K562 (cell line): Measurements from ENCODE around the gene GMPR. TPM values are rescaled to one million over a fixed set of nuclear protein-coding genes. Genes with fewer than 3 reads are reported as not detected.

Experiments used
- BMI1 ChIP-seq: fragments of 150-350 bp; IDR thresholded peaks from 2 replicates; pipeline ENCODE4 v1.6.1; 2014; ENCODE audit warnings: low read length
- BRCA1 ChIP-seq, 2 experiments: fragments of 450-650 bp in 1 of 2; sonication (generic) in 1 of 2; formaldehyde crosslinking in 1 of 2; IDR thresholded peaks; 2 replicates each; pipeline versions ENCODE4 v1.5.0 to v1.6.1; 2017 to 2020; ENCODE audit warnings: mild to moderate bottlenecking in 1 of 2, missing genetic modification reagents in 1 of 2
- CBX2 ChIP-seq: fragments of 200-600 bp; sonication (generic); IDR thresholded peaks from one replicate; pipeline ENCODE4 v1.6.1; 2012; ENCODE audit warnings: mild to moderate bottlenecking, low read length, inconsistent platforms; ENCODE audit not compliant: insufficient read depth, poor library complexity, severe bottlenecking
- DACH1 ChIP-seq: fragments of 450-650 bp; IDR thresholded peaks from 2 replicates; pipeline ENCODE4 v1.6.1; 2018; ENCODE audit not compliant: partially characterized antibody
- ELK1 ChIP-seq: sonication (generic); formaldehyde crosslinking; IDR thresholded peaks from 2 replicates; pipeline ENCODE4 v1.8.1; 2022; ENCODE audit warnings: missing genetic modification reagents
- GABPB2 ChIP-seq: fragments of 250-450 bp; sonication (Bioruptor Pico); conservative IDR thresholded peaks from 2 replicates; pipeline ENCODE4 v1.5.1; 2021; ENCODE audit warnings: mild to moderate bottlenecking
- IRF2 ChIP-seq: sonication (generic); formaldehyde crosslinking; IDR thresholded peaks from 2 replicates; pipeline ENCODE4 v1.8.1; 2022; ENCODE audit warnings: mild to moderate bottlenecking, missing genetic modification reagents
- LCOR ChIP-seq: sonication (generic); formaldehyde crosslinking; IDR thresholded peaks from 2 replicates; pipeline ENCODE4 v1.8.0; 2022; ENCODE audit warnings: mild to moderate bottlenecking, missing genetic modification reagents
- POU5F1 ChIP-seq: fragments of 150-350 bp; IDR thresholded peaks from 2 replicates; pipeline ENCODE4 v1.6.1; 2014; ENCODE audit warnings: borderline replicate concordance, low read length, low read depth, mild to moderate bottlenecking; ENCODE audit not compliant: partially characterized antibody
- RBM39 ChIP-seq: fragments of 200-400 bp; formaldehyde crosslinking; optimal IDR thresholded peaks from 2 replicates; pipeline ENCODE3; 2018; ENCODE audit warnings: low read depth, low read length
- XRCC5 ChIP-seq: fragments of 200-400 bp; formaldehyde crosslinking; IDR thresholded peaks from 2 replicates; pipeline ENCODE4 v1.6.1; 2017; ENCODE audit warnings: low read depth, mild to moderate bottlenecking, low read length
- ZNF384 ChIP-seq: IDR thresholded peaks from 2 replicates; pipeline ENCODE4 v1.6.1; 2012; ENCODE audit warnings: low read depth, low read length, improper control_type of control experiment
- polyA plus RNA-seq, 8 experiments: library from polyadenylated mRNA; depleted of rRNA in 4 of 8; stranded (reverse) in 5 of 8; unstranded in 3 of 8; fragments of >200 nt; fragmentation: Nextera tagmentation in 2 of 8; fragmentation: Illumina TruSeq in 1 of 8; extraction: Ambion mirVana in 2 of 8; extraction: Trizol in 1 of 8; gene quantifications; 2 replicates each; pipeline versions ENCODE4 v1.2.1 to v1.2.3, GENCODE V29; 2011 to 2014; ENCODE audit warnings: inconsistent platforms in 1 of 8, missing spikeins in 1 of 8
- total RNA-seq, 7 experiments: library from RNA; depleted of rRNA in 6 of 7; stranded (reverse); fragments of >200 nt in 6 of 7; fragmentation: Illumina TruSeq in 2 of 7; extraction: Trizol in 2 of 7; gene quantifications; 2 replicates each; pipeline versions ENCODE4 v1.2.1 to v1.2.3, GENCODE V29; 2011 to 2021; ENCODE audit warnings: low replicate concordance in 1 of 7

GMPR gene
- total and polyA plus RNA-seq, 9 of the 15 experiments (the other 6 are each of a cell fraction or from before 2014, with no cell fraction given): 34.6 to 83.7 (median 49.8) TPM

- no peak for TF ChIP-seq IRF2
- TF ChIP-seq RBM39: no peak
- TF ChIP-seq CBX2: no peak
- no peak for TF ChIP-seq GABPB2 (CRISPR knock-in tag)
- TF ChIP-seq XRCC5: no peak
- TF ChIP-seq BMI1: no peak
- no peak for TF ChIP-seq DACH1
- TF ChIP-seq POU5F1: no peak
- no peak for TF ChIP-seq BRCA1 (IDR thresholded peaks at IDR 0.05)
- no peak for TF ChIP-seq BRCA1 (CRISPR knock-in tag; IDR thresholded peaks at IDR 0.05)
- no peak for TF ChIP-seq ZNF384
- TF ChIP-seq ELK1 (CRISPR knock-in tag): no peak
- no peak for TF ChIP-seq LCOR (CRISPR knock-in tag)
Observed at GRCh38 chr6:16217156-16217721, 21.1 kb upstream of the GMPR start (continued).
